PFSK-1 (cell line): ENCODE data around the gene KREMEN1.

Experiments used
- FOXP2 ChIP-seq: optimal IDR thresholded peaks from 2 replicates; pipeline ENCODE3; 2011; ENCODE audit warnings: borderline replicate concordance, control low read depth, inconsistent platforms; ENCODE audit not compliant: insufficient read depth; ENCODE audit errors: extremely low read length, extremely low read depth
- POLR2AphosphoS5 ChIP-seq: IDR thresholded peaks from 2 replicates; pipeline ENCODE4 v1.6.1; 2012; ENCODE audit warnings: low read depth, mild to moderate bottlenecking, control low read depth, low read length, moderate library complexity
- SIN3A ChIP-seq: IDR thresholded peaks from 2 replicates; pipeline ENCODE4 v1.6.1; 2012; ENCODE audit warnings: mild to moderate bottlenecking, low read length, moderate library complexity, borderline replicate concordance; ENCODE audit not compliant: insufficient read depth
- TAF1 ChIP-seq: IDR thresholded peaks from 2 replicates; pipeline ENCODE4 v1.6.1; 2012; ENCODE audit warnings: low read length, control low read depth, borderline replicate concordance; ENCODE audit not compliant: insufficient read depth
- TF ChIP-seq, protein P1 (sequence below), 2 experiments: IDR thresholded peaks; 2 replicates each; pipeline versions ENCODE4 v1.6.1 to v1.8.0; 2011 to 2012; ENCODE audit warnings: low read depth in 2 of 2, low read length in 2 of 2, control low read depth in 1 of 2, inconsistent platforms in 1 of 2, mild to moderate bottlenecking in 1 of 2, moderate library complexity in 1 of 2; ENCODE audit not compliant: insufficient read depth in 1 of 2

DNA sequence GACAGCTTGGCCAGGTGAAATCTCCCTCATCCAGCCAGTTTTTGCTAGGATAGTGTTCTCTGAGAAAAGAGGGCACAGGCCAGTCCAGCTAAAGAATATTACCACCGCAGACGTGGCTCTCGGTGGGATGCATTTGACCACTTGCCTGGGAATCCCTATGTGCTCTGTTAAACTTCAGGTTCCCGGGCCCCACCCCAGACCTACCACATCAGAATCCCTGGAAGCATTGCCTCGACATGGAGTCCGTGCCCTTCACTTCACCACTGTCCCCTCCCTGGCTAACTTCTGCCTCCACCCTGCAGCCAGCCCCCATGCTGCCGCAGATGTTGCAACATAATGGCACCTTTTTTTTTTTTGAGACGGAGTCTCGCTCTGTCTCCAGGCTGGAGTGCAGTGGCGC, 76.0 kb downstream of the KREMEN1 start:
- no peak for TF ChIP-seq SIN3A
- TF ChIP-seq FOXP2: no peak
- TF ChIP-seq, protein P1, sequence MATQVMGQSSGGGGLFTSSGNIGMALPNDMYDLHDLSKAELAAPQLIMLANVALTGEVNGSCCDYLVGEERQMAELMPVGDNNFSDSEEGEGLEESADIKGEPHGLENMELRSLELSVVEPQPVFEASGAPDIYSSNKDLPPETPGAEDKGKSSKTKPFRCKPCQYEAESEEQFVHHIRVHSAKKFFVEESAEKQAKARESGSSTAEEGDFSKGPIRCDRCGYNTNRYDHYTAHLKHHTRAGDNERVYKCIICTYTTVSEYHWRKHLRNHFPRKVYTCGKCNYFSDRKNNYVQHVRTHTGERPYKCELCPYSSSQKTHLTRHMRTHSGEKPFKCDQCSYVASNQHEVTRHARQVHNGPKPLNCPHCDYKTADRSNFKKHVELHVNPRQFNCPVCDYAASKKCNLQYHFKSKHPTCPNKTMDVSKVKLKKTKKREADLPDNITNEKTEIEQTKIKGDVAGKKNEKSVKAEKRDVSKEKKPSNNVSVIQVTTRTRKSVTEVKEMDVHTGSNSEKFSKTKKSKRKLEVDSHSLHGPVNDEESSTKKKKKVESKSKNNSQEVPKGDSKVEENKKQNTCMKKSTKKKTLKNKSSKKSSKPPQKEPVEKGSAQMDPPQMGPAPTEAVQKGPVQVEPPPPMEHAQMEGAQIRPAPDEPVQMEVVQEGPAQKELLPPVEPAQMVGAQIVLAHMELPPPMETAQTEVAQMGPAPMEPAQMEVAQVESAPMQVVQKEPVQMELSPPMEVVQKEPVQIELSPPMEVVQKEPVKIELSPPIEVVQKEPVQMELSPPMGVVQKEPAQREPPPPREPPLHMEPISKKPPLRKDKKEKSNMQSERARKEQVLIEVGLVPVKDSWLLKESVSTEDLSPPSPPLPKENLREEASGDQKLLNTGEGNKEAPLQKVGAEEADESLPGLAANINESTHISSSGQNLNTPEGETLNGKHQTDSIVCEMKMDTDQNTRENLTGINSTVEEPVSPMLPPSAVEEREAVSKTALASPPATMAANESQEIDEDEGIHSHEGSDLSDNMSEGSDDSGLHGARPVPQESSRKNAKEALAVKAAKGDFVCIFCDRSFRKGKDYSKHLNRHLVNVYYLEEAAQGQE (IDR thresholded peaks at IDR 0.05; ENCODE audit: insufficient read depth in 1 of 2, low read depth in 2 of 2, low read length in 2 of 2): no peak
- TF ChIP-seq POLR2AphosphoS5: no peak
- TF ChIP-seq TAF1: no peak
